HPDE6-E6E7 (cell line): ENCODE results near the gene UNC5B.
A peak's percentile ranks its signal among the peaks of the same experiment; 100 is the strongest.

ENCODE experiments used
- DNase-seq: peaks from one replicate; pipeline ENCODE4 v3.0.0; 2011; ENCODE audit warnings: missing footprints; ENCODE audit errors: extremely low spot score

UNC5B gene

GRCh38 chr10:71342573-71343391 lies 130.4 kb downstream of the UNC5B start:
- no peak for DNase-seq

- DNase-seq, result no peak
Measured at GRCh38 chr10:71343392-71343773, 131.0 kb downstream of the UNC5B start.

GRCh38 chr10:71344154-71344925 lies 132.0 kb downstream of the UNC5B start:
- no peak for DNase-seq

DNA sequence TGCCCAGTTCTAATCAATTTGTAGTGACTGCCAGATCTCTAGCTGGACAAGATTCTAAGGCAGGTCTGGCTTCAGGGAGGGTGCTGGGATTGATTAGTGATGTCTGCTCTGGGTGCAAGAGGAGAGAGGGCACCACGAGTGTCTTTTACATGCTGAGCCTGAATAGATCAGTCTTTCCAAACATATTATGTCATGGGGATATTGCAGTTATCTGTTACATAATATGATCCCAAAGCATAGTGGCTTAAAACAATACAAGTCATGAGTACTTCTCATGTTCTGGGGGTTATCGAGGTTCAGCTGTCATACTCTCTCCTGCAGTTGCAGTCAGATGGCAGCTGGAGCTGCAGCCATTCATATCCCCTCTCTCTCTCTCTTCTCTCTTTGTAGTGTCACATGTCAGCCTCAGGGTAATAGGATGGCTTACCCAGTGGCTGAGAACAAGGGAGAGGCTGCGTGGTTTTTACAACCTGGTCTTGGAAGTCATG lies 132.7 kb downstream of the UNC5B start:
- no peak for DNase-seq

GRCh38 chr10:71345694-71346093 lies 133.3 kb downstream of the UNC5B start:
- no peak for DNase-seq

GRCh38 chr10:71346731-71347130 lies 134.4 kb downstream of the UNC5B start:
- DNase-seq, result no peak

- DNase-seq, result no peak
Measured at GRCh38 chr10:71347587-71348395, 135.4 kb downstream of the UNC5B start.

GRCh38 chr10:71348850-71349249 lies 136.5 kb downstream of the UNC5B start:
- no peak for DNase-seq

- DNase-seq, result peak; percentile 47
Measured at GRCh38 chr10:71349406-71349805, 137.0 kb downstream of the UNC5B start.

- no peak for DNase-seq
Measured at GRCh38 chr10:71351087-71351486, 138.7 kb downstream of the UNC5B start.

DNA sequence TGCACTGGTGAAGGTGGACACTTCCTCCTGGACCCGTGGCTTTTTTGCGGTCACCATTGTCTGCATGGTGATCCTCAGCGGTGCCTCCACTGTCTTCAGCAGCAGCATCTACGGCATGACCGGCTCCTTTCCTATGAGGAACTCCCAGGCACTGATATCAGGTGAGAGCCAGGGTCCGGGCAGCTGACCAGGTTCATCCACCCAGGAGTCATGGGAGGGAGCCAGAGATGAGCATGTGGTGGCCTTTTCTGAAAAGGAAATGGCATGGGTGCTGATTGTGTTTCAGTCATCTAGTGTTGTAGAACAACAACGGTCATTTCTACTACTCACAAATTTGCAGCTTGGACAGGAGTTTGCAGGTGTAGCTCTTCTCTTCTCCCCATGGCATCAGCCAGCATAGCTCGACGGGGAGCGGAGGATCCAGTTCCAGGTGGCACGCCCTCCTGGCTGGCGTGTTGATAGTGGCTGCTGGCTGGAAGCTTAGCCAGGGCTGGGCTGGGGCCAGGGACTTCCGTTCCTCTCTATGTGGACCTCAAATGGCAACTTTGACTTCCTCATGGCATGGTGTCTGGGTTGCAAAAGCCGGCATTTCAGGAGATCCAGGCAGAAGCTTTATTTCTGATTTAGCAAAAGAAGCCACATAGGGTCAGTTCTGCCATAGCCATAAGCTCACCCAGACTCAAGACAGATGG lies 139.4 kb downstream of the UNC5B start:
- no peak for DNase-seq
